Frontal cortex (tissue), 4 donors: ENCODE data around the gene MBD4. TPM values are rescaled to one million over a fixed set of nuclear protein-coding genes. Genes with fewer than 3 reads are reported as not detected.

Experiments used
- DNase-seq, 2 donors: peaks; one replicate each; pipeline ENCODE4 v3.0.0; 2012; ENCODE audit warnings: low spot score in 2 of 2
- FAIRE-seq: peaks from 2 replicates; lab custom pipeline; 2012; peaks lifted over from hg19 to GRCh38; lab: Jason Lieb, UNC
- total RNA-seq: library from RNA; depleted of rRNA; stranded (reverse); fragments of >200 nt; gene quantifications from one replicate; pipeline ENCODE4 v1.2.3, GENCODE V29; 2014
- donor health status: control.
- donor health status: control.
- donor health status: control.

MBD4 gene
- total RNA-seq, 1 donor from 2014 or later, result 24.5 TPM

DNA sequence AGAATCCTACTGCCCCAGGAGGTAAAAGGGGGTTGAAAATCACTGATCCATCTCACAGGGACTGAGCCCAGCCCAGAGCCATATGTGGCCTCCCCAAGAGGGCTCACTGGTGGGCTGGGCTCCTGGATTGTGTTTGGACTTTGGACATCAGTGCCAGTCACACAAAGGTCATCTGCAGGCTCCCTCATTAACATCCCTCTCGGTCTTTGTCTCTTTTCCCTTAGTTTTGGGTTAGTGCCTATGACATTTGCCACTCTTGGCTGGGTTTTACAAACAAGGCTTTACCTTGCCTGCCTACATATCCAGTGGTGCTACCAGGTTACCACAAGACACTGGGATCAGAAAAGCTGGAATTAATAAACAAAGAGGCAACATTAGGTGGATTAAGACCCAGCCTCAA is 28.2 kb upstream of the MBD4 start:
- FAIRE-seq (no peak), DNase-seq (no peak)

DNA sequence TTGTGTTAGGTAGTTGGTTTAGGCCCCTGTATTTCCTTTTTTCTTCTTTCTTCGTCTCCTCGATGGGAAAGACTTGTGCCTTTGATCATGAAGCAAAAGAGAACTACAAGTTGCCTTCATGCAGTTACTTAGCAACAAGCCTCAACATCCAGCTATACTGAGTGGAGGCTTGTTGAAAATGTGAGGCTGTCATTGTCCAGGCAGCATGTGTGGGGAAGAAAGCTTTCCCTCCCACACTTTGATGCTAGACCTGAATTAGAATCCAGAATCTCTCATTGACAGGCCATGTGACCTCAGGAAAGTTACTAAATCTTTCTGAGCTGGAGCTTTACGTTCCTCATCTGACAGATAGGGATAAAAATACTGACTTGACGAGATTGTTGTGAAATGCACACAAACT is 24.0 kb upstream of the MBD4 start:
- DNase-seq, result peak in 1 of 2 donors; percentile 33
- FAIRE-seq, result no peak

DNA sequence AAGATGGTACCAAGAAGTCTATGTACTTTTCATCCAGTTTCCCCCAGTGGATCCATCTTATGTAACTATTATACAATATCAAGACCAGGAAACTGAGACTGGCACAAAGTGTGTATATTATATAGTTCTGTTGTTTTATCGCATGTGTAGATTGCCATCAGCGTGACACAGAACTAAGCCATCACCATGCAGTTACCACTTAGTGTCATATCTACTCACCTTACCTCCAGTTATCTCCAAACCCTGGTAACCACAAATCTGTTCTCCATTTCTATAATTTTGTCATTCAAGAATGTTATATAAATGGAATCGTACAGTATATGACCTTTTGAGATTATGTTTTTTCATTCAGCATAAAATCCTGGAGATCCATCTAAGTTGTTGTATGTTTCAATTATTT is 23.3 kb upstream of the MBD4 start:
- FAIRE-seq, result no peak
- no peak for DNase-seq

DNA sequence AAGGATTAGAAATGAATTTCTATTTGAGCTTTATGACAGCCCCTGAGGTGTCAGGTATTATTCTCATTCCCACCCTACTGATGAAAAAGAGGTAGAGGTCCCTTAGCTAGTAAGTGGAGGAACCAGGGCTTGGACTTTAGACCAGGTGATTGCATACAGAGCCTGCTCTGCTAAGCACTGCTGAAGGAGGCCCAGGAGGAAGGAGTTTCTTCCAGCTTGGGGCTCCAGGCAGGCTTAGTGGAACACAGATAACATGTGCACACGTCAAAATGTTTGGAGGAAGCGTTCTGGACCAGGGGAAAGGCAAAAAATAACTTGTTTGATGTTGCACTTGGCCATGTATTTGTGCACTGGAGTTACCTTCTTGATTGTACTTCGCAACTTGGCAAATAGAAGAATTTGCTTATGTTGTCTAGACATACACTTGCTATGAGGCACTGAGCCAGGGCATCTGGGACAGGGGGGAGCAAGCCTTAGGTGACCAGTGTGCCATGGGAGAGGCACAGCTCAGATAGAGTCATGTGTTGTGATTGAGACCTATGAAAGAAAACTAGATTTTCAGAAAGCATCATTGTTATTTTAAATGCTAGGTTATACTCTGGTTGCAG is 22.7 kb upstream of the MBD4 start:
- DNase-seq, result no peak
- no peak for FAIRE-seq

DNA sequence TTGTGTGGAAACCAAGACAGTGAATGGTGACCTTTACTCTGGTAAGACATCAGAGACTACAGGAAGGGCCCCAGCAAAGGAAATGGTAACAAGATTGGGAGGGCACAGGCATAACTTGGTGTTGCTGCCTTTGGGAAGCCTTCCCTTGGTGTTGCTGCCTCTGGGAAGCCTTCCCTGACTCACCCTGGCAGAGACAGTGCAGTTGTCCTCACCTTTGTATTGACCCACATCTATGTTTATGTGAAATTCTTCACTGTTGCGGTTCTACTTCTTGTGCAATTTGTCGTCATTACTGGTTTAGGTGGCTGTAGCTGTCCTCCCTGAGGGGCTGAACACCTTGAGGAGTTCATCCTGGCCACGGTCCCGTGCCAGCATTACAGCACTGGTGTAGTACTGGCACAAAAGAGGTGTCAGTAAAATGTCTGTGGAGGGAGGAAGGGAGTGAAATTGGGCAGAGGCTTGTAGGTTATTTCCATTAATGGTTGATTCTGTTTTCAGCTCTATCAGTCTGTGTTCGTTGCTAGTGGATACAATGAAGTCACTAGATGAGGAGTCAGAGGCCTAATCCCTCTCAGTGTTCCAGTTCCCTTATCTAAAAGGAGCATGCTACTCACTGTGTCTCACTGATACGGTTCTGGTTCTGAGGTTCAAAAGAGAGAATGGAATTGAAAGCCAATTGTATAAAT is 21.9 kb upstream of the MBD4 start:
- FAIRE-seq (no peak), DNase-seq (no peak)

DNA sequence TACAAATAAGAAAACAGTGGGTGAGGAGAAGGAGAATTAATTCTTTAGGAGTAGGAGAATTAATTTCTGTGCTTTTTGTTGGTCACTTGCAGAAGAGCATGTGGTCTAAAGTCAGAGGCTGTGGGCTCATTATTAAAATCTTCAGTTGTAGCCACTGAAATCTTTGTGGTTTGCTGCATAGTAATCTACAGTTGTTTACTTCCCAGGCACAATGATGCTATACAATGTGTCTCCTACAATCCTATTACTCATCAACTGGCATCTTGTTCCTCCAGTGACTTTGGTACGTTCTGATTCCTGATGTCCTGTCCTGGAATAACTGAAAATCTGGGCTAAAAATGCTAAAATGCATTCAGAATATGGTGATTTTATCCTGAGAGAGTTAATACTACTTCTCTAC is 21.3 kb upstream of the MBD4 start:
- FAIRE-seq, result no peak

DNA sequence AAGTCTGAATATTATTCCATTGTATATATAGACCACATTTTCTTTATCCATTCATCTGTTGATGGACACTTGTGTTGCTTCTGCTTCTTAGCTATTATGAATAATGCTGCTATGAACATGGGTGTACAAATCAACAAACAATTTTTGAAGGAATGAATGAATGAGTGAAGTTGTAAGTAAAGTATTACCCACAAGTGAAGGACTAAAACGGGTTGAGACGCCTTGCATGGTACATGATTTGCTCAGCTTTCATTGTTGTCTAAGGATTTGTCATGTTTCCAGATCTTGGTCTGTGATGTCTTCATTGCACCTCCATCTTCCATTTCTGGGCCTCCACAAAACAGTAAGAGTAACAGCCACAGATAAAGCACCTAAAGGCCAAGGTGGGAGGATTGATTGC is 20.8 kb upstream of the MBD4 start:
- DNase-seq (no peak), FAIRE-seq (no peak)

More for the DNA sequence above, 21.3 kb upstream of the MBD4 start:
- DNase-seq, result no peak

DNA sequence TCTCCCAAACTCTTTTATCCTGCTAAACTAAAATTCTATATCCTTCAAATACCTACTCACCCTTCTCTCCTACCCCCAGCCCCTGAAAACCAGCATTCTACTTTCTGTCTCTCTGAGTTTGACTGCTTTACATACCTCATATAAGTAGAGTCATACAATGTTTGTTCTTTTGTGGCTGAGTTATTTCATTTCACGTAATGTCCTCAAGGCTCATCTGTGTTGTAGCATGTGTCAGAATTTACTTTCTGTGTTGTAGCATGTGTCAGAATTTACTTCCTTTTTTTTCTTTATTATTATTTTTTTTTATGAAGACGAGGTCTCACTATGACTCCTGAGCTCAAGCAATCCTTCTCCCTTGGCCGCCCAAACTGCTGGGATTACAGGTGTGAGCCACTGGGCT is 20.4 kb upstream of the MBD4 start:
- no peak for DNase-seq
- FAIRE-seq, result no peak

DNA sequence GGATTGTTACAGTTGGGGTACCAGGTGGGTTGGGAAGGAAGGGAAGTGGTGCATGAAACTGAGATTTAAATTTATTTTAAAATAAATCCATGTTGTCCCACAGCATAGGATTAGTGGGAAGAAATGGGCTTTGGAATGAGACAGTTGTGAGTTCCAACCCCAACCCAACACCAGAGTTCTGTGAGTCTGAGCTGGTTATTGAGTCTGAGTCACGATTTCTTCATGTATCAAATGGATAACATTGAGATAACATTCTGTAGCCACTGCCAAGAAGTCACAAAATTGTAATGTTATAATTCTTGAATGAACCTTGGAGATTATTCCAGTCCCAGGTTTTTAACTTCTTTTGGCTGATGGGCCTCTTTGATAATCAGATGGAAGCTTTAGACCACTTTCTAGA is 14.0 kb upstream of the MBD4 start:
- FAIRE-seq, result no peak
- no peak for DNase-seq

DNA sequence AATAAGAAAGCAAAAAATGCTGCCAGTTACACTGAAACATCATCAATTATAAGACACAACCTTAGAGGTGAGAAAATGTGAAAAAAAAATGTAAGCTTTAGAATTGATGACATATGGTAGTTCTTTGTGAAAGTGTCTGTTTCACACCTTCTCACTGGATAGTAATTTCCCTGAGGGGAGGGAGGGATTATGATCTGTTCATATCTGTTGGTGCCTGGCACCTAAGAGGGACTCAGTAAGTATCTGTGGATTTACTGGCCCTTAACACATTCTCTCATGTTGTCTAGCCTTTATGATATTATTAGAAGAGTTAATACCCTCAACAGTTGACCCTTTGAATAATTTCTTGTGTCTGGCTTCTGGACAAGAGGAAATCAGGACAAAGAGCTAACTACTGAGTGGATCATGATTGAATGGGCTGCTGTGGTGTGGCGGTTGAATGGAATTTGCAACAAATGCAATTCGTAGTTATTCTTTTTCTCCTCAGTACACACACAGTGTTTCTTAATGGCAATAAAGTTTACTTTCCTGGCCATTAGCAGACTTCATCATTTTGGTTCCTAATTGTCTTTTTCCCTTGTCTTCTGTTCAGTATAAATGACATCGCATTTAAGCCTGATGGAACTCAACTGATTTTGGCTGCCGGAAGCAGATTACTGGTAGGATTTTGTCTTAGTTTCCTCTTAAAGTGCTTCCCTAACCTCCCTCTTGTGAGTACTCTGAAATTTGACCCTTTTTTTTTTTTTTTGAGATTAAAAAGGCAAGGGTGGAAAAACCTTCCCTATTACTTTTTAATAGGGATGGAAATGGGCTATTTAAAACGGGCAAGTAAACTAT is 9.7 kb upstream of the MBD4 start:
- FAIRE-seq, result no peak
- no peak for DNase-seq

DNA sequence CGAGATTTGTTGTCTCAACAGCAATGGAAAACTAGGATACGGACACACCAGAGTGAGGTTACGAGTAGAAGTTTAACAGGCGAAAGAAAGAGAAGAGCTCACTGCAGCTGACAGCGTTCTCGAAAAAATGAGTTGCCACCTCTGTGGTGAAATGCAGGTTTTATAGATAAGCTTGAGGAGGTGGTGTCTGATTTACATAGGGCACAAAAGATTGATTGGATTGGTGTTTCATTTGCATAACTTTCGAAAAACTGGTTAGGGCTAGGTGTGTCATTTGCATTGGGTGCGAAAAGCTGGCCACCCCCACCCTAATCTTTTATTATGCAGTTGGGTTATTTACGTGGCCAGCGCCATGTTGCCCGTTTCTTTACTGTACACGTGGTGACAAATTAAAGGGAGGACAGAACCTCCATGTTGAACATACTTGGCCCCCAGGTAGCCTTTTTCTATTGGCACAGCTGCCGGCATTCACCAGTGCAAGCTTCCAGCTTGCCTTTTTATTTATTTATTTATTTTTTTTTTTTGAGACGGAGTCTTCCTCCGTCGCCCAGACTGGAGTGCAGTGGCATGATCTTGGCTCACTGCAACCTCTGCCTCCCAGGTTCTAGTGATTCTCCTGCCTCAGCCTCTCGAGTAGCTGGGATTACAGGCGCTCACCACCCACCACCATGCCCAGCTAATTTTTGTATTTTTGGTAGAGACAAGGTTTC is 8.6 kb upstream of the MBD4 start:
- FAIRE-seq (no peak), DNase-seq (no peak)

DNA sequence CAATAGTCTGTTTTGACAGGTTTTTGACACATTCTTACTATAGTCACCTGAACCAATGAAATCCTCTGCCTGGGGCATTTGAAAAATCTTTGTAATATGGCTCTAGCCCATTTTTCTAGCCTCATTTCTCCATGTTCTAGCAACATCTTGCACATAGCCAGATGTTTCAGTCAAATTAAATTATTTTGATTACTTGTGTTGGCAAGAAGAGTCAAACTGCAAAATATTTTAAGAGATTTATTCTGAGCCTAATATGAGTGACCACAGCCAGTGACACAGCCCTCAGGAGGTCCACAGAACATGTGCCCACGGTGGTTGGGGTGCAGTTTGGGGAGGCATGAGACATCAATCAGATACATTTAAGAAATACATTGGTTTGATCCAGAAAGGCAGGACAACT is 7.2 kb upstream of the MBD4 start:
- DNase-seq, result no peak
- FAIRE-seq, result no peak

DNA sequence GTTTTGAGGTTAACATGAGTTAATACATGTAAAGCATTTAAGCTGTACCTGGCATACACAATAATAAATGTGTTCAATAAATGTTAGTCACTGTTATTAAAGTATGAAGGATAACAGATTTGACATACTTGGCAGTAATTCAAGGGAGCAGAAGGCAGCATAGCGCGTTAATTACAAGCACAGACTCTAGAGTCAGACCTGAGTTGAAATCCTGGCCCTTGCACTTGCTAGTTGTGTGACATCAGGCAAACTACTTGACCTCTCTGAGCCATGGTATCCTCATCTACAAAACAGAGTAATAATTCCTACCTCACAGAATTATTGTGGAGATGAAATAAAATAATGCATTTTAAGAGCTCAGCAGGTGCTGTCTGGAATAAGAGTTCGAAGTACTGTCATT is 5.7 kb upstream of the MBD4 start:
- no peak for DNase-seq
- no peak for FAIRE-seq

DNA sequence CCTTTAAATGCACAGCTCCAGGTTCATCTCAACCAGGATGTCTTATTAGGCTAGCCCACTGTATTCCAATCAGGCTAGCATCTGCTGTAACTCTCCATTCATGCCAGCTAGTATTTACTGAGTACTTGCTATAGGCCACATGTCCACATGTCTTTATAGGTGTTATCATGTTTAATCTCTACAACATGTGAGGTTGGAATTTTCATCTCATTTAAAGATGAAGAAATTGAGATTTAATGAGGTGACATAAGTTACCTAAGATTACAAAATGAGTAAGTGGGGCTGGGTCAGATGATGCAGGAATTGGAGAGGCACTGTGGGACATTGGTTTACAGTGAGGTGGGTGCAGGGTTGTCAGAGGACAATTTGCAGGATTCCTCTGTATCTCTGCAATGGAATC is 3.2 kb upstream of the MBD4 start:
- FAIRE-seq (no peak), DNase-seq (no peak)

DNA sequence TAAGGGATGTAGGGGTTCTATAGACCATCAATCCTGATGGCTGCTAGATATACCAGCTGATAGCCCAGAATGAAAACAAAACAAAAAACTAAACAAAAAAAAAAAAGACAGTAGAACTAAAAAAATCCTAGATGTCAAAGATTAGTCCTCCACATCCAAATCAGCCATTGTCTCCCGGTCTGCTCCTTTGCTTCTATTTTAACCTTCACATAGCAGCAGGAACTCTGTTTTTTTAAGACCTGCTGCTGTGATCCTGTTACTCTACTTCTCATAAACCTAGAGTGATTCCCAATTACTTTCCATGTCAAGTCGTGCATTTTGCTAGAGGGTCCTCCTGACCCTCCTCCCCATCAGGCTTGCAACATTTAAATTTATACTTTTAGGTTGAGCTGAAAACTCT is 2.7 kb upstream of the MBD4 start:
- FAIRE-seq (no peak), DNase-seq (no peak)

DNA sequence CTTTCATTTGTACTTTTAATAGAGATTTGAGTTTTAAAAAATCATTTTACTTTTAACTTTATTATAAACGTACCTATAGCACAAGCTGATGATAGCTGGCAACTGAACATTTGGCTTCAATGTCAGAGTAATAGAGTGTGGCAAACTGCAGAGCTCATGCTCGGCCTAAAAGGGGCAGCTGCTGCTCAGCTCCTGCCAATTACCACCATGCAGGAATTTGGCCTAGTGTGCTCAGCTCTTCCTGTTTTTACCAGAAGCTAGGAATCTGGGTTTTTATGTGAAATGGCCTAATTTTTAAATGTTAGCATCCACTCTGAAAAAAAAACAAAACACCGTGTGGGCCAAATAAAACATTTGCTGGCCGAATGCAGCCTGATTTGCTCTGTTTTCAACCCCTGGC is 2.0 kb upstream of the MBD4 start:
- no peak for FAIRE-seq
- DNase-seq, result peak in 1 of 2 donors; percentile 33

DNA sequence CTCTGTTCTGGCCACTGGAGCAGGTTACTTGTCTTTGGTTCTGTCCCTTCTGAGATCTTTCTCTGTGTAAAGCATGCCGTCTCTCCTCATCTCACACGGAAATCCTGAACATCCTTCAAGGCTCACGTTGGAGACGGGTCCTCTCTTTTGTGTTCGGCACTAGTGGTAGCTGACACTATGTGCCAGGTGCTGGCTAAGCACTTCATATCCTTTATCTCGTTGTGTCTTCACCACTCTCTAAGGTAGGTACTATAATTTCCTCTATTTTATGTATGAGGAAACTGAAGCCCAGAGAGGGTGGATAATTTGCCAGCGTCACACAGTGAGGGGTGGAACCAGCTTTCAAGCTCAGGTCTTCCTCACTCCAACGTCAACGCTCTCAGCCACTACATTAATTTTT is 1.5 kb upstream of the MBD4 start:
- FAIRE-seq, result no peak
- DNase-seq, result no peak

DNA sequence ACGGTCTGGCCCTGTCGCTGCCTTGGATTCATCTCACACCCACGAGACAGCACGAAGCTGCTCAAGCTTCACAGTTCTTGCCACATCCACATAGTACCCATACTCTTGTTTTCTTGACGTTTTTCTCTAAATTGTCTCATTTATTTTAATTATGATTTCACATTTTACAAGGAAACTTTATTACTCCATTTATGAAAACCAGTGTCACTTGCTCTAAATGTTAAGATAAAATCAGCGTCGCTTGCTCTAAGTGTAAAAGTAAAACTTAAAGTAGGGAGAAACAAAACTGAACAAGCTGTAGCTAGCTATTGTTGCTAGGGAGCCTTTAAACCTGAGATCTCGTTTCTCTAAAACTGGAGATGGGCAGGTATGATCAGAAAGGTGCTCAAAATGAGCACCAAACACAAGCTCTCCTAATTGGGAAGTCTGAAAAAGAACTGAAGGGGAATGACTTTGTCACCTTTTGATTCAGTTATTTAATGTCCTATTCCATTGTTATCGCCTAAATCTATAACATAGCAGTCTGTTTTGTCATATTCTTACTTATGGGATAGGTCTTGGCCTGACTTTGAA is 956 bp upstream of the MBD4 start:
- DNase-seq (no peak), FAIRE-seq (no peak)

DNA sequence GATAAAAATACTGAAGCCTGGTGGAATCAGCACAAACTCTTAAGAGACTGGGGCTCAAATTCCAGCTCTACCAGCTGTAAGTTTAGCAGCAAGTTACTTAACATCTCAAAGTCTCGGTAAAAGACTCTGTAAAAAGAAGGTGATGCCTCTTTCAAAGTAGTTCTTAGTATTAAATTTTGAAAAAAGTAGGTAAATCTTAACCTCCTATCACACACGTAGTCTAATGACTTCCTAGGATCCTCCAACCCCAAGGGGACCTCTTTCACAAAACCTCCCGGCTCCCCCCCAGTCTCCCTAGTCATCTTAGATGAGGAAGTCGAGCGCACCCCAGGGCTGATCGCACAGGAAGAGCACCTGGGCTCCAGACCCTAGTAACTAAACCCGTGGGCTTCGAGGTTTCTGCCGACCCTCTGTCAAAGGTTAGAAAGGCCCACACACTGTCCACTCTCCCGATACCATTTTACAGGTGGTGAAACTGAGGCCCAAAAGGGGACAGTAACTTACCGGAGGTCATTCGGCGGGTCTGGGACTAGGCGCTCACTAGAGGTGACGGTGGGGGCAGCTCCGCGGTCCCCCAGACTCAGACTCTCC is 427 bp downstream of the MBD4 start:
- FAIRE-seq (no peak), DNase-seq (no peak)

DNA sequence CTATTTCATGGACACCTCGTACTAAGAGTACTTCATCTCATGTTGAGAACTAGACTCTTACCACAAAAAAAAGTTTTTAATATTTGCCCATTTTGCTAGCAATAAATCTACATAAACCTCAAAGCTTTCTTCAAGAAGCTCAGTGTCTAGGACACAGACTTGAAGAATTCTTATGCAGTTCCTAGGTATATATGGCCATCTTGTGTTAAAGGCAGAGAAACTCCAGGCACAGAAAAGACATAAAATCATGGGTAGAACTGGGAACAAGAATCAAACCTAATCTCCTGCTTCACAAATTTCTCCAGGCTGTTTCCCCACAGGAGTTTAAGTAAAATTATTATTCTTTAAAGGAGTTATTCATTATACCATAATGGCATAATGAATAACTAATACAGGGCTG is 4.4 kb downstream of the MBD4 start:
- no peak for FAIRE-seq
- DNase-seq, result no peak
